Epithelial cell of proximal tubule (primary cell): ENCODE measurements around the gene ARHGEF16. TPM values are rescaled to one million over a fixed set of nuclear protein-coding genes. Genes with fewer than 3 reads are reported as not detected.

Source experiments
- DNase-seq: peaks from one replicate; pipeline ENCODE4 v3.0.0-alpha.2; 2011; ENCODE audit warnings: low read depth
- H3K4me3 ChIP-seq: 2 replicates; pipeline ENCODE4 v1.5.1; 2011; ENCODE audit warnings: low read depth, mild to moderate bottlenecking, low read length
- CTCF ChIP-seq: conservative IDR thresholded peaks from 2 replicates; pipeline ENCODE4 v1.5.1; 2012; ENCODE audit warnings: low read depth, mild to moderate bottlenecking, low read length
- total RNA-seq: library from RNA; depleted of rRNA; stranded (reverse); fragments of >200 nt; gene quantifications from 2 replicates; pipeline ENCODE4 v1.2.3, GENCODE V29; 2015

The ARHGEF16 gene
- total RNA-seq, 1 donor from 2014 or later, result 36.6 TPM

- no peak overlapping the region for H3K4me3 ChIP-seq
- DNase-seq, result no peak
- TF ChIP-seq CTCF, result no peak
Measured at GRCh38 chr1:3461238-3461933, 6.9 kb downstream of the ARHGEF16 start.

GRCh38 chr1:3461934-3462275, 7.4 kb downstream of the ARHGEF16 start:
- TF ChIP-seq CTCF, result no peak
- DNase-seq, result no peak
- H3K4me3 ChIP-seq, result no peak overlapping the region

GRCh38 chr1:3462356-3463012, 8.0 kb downstream of the ARHGEF16 start:
- H3K4me3 ChIP-seq, result no peak overlapping the region
- no peak for DNase-seq
- TF ChIP-seq CTCF, result no peak

GRCh38 chr1:3463013-3463385, 8.5 kb downstream of the ARHGEF16 start:
- H3K4me3 ChIP-seq, result no peak overlapping the region
- TF ChIP-seq CTCF, result no peak
- no peak for DNase-seq

- DNase-seq, result no peak
- no peak overlapping the region for H3K4me3 ChIP-seq
- no peak for TF ChIP-seq CTCF
Measured at GRCh38 chr1:3463408-3463863, 9.0 kb downstream of the ARHGEF16 start.

- no peak for DNase-seq
- TF ChIP-seq CTCF, result no peak
- no peak overlapping the region for H3K4me3 ChIP-seq
Measured at GRCh38 chr1:3463891-3464648, 9.6 kb downstream of the ARHGEF16 start.
